Retina (tissue), 1 donor: ENCODE data around the gene FNIP2.
"Not testable (repeated sequence)": the region's sequence is repeated elsewhere in the genome, so short reads cannot be mapped to it uniquely, and the experiment has no call there.

Experiments
- DNase-seq: peaks from one replicate; pipeline ENCODE4 v3.0.0-alpha.2; 2016

FNIP2 gene

DNA sequence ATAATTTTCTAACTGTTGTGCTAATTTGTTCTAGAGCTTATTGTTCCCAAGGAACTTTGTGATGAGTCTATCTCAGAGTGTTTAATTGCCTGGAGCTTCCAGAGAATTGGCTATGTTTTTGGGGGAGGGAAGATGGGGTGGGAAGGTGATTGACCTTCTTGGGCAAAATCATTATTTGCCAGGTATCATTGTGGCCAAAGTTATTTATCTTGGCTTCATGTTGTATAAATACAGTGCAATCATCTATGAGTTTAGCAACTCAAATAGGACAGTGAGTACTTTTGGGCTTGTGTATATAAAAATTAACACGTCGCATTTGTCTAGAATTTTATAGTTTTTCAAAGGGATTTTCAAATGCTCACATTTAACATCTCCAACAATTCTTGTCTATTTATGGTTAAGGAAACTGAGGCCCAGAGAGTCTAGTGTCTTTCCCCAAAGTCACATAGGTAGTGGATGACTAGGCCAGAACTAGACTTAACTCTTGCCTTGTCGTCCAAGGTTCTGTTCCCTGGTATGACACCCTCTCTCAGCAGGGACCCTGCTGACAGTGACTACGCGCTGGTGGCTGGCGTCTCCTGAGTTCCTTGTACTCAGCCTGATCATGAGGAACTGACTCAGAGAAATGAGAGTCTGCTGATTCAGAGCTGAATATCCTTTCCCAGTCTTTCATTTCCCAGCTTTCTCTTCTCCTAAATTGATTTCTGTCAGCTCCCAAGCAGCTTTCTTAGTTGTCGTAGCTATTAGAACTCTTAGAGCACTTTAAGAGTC, 27.7 kb downstream of the FNIP2 start:
- no peak for DNase-seq

DNA sequence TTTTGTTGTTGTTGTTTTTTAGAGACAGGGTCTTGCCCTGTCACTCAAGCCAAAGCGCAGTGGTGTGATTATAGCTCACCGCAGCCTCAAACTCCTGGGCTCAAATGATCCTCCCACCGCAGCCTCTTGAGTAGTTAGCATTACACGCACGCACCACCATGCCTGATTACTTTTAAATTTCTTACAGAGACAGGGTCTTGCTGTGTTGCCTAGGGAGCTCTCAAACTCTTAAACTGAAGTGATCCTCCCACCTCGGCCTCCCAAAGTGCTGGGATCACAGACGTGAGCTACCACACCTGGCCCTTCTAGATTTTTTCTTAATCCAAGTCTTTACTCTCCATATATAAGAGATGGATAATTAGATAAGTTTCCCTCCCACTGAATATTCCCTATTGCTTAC, 29.2 kb downstream of the FNIP2 start:
- DNase-seq, result no peak

DNA sequence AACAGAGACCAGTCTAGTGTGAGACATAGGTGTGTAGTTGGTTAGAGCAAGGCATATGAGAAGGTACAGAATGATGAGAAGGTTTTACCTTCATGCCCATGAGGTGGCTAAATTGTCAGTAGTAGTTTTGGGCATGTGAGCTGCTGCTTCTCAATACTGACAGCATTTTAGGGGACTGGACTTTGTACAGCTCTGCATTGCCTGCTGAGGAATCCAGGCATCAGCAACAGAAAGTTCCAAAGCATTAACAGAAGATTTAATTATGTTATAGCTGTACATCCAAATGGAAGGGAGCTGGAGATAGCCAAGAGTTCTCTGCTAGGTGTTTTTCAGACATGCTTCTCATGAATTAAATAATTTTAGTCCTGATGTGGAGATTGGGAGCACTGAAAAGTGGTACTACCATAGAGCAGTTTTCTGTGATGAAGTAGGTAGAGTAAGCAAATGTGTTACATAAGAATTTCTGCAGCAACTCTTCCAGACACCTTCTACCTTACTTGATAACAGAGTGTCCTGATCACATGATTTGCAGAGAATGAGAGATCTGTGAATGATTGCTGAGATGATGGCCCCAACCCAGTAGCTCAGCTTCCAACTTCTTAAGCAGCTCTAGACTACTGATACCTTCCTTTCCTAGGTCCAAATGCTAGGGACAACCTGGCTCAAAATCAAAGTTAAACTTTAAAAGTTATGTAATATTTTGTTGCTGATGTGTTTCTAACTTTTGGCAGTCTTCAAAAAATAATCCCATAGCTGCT, 30.4 kb downstream of the FNIP2 start:
- DNase-seq, result no peak

DNA sequence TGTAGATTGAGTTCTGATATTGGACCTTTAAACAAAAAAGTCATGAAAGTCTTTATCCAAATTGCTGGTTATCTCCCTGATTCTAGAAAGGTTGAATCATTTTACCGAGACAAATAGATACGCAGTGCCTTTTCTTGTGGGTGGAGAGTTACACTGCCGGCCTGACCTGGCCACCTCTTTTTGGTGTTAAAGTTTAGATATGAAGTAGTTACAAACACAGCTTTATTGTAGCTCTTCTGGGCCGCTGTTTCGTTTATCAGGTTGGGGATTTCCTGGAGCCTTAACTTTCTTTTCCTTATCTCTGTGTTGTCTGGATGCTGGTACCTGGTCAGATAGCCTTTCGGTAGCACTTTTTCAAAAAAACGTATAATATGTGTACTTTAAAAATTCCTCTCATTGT, 31.0 kb downstream of the FNIP2 start:
- no peak for DNase-seq

DNA sequence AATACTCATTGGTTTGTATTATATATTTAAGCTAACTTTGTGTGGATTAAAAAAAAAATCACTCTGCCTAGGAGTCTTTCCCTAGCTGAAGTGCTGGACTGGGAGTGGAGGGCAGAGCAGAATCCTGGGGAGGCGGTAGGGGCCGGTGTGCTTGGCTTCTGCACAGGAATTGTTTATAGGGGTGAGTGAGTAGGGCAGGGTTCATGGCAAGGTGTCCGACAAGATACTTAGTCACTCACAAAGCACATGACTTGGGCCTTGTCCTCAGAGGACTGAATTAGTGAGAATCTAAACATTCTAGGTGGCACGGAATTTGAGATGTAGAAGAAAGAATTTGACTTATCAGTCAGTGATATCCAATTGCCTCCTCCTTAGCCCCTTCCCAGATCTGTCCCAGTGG, 32.2 kb downstream of the FNIP2 start:
- no peak for DNase-seq

GRCh38 chr4:158801677-158802076, 32.9 kb downstream of the FNIP2 start:
- no peak for DNase-seq

DNA sequence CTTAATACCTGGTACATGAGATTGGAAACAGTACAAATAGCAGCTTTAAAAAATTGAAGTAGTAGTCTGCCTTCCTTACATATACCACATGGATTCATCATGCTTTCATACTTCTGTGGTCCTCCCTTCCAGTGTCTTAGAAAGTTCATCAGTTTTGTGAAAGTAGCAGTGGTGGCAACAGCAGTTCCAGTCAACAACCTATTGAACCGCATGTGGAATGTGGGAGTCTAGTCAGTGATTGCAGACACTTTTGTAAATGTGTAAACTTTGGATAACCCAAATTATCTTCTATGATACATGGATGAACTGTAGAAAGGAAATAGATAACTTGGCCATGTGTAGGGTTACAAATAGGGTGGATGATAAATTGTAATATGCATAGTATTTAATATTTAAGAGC, 34.1 kb downstream of the FNIP2 start:
- no peak for DNase-seq

- DNase-seq, result peak; percentile 44
Measured at GRCh38 chr4:158805635-158806471, 37.0 kb downstream of the FNIP2 start.

GRCh38 chr4:158807691-158808090, 38.9 kb downstream of the FNIP2 start:
- no peak for DNase-seq

DNA sequence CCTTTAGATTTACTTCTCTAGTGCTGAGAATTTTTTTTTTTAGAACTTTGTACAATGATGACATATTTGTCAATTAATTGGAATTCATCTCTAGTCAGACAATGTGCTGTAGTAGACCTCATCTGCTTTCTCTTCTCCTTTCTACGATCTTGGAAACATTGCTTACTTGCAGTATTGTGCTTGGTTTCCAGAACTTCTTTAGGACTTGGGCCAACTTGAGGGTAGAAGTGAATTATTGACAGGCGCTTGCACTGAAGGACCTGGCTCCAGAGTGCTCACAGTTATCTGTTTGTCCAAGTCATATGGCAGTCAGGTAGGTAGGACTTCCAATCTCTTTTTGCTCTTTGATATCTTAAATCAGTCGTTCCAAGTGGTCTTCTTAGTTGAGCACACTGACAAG, 39.6 kb downstream of the FNIP2 start:
- no peak for DNase-seq

GRCh38 chr4:158809208-158809607, 40.4 kb downstream of the FNIP2 start:
- not testable (repeated sequence) for DNase-seq

DNA sequence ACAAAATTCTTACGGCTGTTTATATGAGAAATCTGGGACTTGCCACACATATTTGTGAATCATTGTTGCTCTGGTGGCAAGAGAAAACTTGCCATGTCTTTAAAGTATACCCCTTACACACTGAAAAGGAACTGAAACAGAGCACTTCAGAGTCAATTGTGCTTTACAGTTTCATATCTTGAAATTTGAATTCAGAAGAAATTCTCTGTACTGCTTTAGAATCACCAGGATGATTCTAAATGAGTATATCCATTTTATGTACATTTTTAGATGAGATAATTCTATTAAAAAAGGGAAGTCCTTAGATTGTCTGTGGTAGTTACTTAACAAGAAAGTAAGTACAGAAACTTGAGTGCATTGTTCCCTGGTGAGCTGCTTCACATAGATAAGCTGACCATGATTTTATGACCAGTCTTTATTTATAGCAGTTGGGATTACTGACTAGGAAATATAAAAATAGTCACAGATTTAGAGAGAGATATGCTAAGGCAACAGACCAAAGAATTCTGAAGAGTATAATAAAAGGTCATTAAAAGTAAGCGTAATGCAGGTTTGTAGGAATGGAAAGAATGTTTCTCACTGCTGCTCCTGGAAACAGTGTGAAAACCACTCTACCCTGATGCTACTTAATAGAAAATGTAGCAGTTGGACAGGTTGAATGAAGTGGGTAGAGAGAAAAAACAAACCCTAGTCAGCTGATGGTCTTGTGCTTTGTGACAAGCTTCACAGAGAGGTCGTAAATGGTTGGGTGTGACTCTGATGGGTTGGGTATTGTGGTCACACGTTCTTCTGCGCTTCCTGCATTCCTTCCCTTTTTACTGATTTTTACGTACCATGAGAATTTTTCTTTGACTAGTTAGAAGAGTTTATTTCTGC, 41.0 kb downstream of the FNIP2 start:
- DNase-seq, result no peak

DNA sequence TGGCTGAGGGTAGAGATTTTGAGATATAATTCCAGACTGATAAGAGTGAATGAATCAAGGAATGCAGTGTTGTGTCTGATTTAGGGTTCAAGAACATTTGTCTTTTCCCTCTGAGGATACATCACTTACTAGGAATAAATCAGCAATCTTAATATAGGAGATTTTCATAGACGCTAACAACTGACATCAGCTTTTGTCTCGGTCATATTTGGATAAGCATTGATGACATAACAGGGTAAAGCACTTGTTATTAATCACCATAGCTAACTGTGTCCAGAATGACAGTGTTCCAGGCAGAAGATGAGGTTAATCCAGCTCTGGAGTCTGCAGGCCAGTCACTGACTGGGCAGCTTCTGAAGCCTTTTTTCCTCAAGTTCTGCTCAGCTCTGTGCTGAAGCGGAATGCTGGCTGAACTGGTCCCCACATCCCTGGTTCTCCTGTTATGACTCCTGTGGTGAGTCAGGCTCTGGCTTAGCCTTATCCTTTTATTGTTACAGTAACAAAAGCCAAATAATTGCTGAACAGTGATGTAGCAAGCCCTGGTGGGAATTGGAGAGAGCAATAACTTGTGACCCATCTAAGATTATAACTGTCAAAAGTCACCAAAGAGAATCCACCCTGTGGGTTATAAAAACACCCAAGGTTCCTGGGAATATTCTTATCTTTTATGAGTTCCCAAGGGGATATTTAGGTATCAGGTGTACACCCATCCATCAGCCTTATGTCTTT, 41.8 kb downstream of the FNIP2 start:
- DNase-seq, result no peak

- DNase-seq, result no peak
Measured at GRCh38 chr4:158811216-158811540, 42.4 kb downstream of the FNIP2 start.

- DNase-seq, result no peak
Measured at GRCh38 chr4:158811704-158812103, 42.9 kb downstream of the FNIP2 start.

DNA sequence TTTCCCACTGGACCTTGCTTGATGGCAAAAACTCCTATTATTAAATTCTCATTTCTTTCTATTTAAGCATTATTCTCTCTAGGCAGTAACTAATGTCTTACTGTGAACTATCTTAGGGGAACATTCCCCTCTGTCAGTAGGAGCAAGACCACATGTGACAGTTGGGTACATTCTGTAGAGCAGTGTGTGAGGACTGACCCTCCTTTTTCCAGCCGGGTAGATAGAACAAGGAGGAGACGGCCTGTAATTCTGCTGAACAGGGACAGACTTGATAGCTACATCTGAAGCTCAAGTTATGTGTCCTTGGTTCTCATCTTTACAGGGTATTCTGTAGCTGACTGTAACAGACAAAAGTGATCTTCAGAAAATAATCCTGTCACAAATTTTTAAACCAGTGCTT, 43.3 kb downstream of the FNIP2 start:
- DNase-seq, result no peak

DNA sequence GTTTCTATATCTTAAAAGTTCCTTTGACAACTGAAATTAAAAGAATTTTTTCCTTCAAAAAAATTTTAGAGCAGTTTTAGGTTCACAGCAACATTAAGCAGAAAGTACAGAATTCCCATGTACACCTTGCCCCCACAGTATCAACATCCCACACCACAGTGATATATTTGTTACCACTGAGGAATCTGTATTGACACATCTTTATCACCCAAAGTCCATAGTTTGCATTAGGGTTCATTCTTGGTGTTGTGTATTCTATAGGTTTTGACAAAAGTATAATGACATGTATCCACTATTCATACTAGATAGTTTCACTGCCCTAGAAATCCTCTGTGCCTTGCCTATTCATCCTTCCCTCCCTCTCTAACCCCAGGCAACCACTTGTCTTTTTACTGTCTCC, 43.7 kb downstream of the FNIP2 start:
- DNase-seq, result no peak

- DNase-seq, result no peak
Measured at GRCh38 chr4:158813113-158813512, 44.3 kb downstream of the FNIP2 start.

- DNase-seq, result no peak
Measured at GRCh38 chr4:158814207-158814606, 45.4 kb downstream of the FNIP2 start.

DNA sequence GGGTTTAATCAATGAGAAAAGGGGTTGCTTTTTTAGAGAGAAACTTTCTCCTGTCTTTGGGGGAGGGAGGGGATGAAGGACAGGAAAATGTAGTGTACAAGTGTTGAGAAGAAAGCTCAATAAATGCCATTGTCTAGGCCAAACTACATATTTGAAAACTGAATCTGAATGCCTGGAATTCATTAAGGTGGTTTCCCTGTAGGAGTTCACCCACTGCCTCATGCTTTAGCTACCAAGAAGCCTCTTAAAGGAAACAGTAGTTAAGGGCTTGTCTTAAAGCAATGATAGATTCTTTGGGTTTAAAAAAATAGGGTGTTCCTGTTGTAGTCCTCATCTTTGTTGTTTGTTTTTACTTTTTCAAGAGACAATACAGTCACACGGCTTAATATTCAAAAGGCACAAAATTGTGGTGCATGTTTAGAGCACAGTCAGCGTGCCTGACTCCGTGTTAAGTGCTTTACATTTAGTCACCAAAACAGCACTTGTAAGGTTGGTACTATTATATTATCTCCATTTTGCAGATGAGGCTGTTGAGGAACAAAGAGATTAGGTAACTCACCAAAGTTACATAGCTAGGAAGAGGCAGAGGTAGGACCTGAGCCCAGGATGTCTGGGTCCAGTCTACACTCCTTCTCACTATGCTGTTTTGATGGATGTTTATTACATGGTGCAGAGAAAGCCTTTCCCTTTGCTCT, 46.0 kb downstream of the FNIP2 start:
- DNase-seq, result no peak

- DNase-seq, result no peak
Measured at GRCh38 chr4:158816955-158817354, 48.1 kb downstream of the FNIP2 start.
